K562 (cell line): Measurements from ENCODE around the gene ADARB2. TPM values are rescaled to one million over a fixed set of nuclear protein-coding genes. Genes with fewer than 3 reads are reported as not detected.

Source experiments
- ATAC-seq: fragments of 200-7000 bp; cut with Tn5 transposase; 3 replicates; pipeline ENCODE4 v1.9.1; 2020; ENCODE audit warnings: moderate library complexity
- BruUV-seq: library from RNA; stranded (reverse); fragments of 400-500 nt; replicated peaks from 2 replicates; lab custom pipeline; 2021; lab: Mats Ljungman, UMichigan
- CTCF ChIA-PET: fragments of 300-600 bp; formaldehyde crosslinking; extraction: SDS; loops from one replicate; lab custom pipeline; 2021; ENCODE audit warnings: low intra/inter-chr PET ratio; lab: Yijun Ruan, JAX
- POLR2A ChIA-PET: fragments of 300-600, 350-650 bp; sonication (Branson Sonifier 250); formaldehyde crosslinking; extraction: SDS; loops from one replicate; lab custom pipeline; 2021; ENCODE audit warnings: antibody characterized with exemption, inconsistent platforms; lab: Yijun Ruan, JAX
- DNase-seq, 4 experiments: peaks; one replicate each; pipeline versions ENCODE4 v3.0.0 to v3.0.0-alpha.2; 2011 to 2018; ENCODE audit warnings: low spot score in 3 of 4, mixed read lengths in 3 of 4; ENCODE audit errors: extremely low read depth in 1 of 4
- FAIRE-seq: peaks from 2 replicates; lab custom pipeline; 2011; peaks lifted over from hg19 to GRCh38; lab: Jason Lieb, UNC
- H2AFZ ChIP-seq: 2 replicates; pipeline ENCODE4 v1.6.0; 2011; ENCODE audit warnings: low read depth, low read length, control low read depth, inconsistent platforms
- H3K27ac ChIP-seq: fragments of 200-600 bp; 3 replicates; pipeline ENCODE4 v1.8.0; 2011; ENCODE audit warnings: low read depth, mild to moderate bottlenecking, control low read depth, inconsistent platforms, low read length, moderate library complexity, mixed read lengths; ENCODE audit errors: extremely low read depth
- H3K27me3 ChIP-seq, 2 experiments: fragments of 300-600 bp in 1 of 2; 2 replicates in 1 of 2; 3 replicates in 1 of 2; pipeline versions ENCODE4 v1.6.0 to v1.8.0; 2011; ENCODE audit warnings: inconsistent platforms in 2 of 2, low read length in 2 of 2, mild to moderate bottlenecking in 1 of 2, mixed read lengths in 1 of 2, moderate library complexity in 1 of 2; ENCODE audit not compliant: control insufficient read depth in 2 of 2, insufficient read depth in 2 of 2
- H3K36me3 ChIP-seq: fragments of 300-600 bp; 3 replicates; pipeline ENCODE4 v1.8.0; 2011; ENCODE audit warnings: mild to moderate bottlenecking, low read length, inconsistent platforms; ENCODE audit not compliant: control insufficient read depth, insufficient read depth
- H3K4me1 ChIP-seq, 2 experiments: fragments of 200-600 bp in 1 of 2; replicated peaks in 1 of 2; 2 replicates in 1 of 2; 3 replicates in 1 of 2; pipeline versions ENCODE4 v1.5.1 to v1.8.0; 2011; ENCODE audit warnings: inconsistent platforms in 2 of 2, low read length in 2 of 2, mild to moderate bottlenecking in 1 of 2, mixed read lengths in 1 of 2, moderate library complexity in 1 of 2; ENCODE audit not compliant: control insufficient read depth in 2 of 2, insufficient read depth in 2 of 2
- H3K4me2 ChIP-seq: 2 replicates; pipeline ENCODE4 v1.6.1; 2011; ENCODE audit warnings: low read length, control low read depth, inconsistent platforms, mixed read lengths; ENCODE audit not compliant: insufficient read depth
- H3K4me3 ChIP-seq: fragments of 200-600 bp; sonication (generic), shearing (Covaris generic); 2 replicates; pipeline ENCODE4 v1.5.1; 2016; ENCODE audit warnings: control low read depth, inconsistent platforms
- H3K79me2 ChIP-seq: fragments of 200-600 bp; 3 replicates; pipeline ENCODE4 v1.8.0; 2011; ENCODE audit warnings: low read length, inconsistent platforms; ENCODE audit not compliant: control insufficient read depth, insufficient read depth
- H3K9ac ChIP-seq, 2 experiments: 2 replicates each; pipeline versions ENCODE4 v1.6.0 to v1.6.1; 2011; ENCODE audit warnings: low read depth in 2 of 2, low read length in 2 of 2, control low read depth in 1 of 2, inconsistent platforms in 1 of 2, mild to moderate bottlenecking in 1 of 2, mixed read lengths in 1 of 2; ENCODE audit not compliant: insufficient read depth in 1 of 2
- H3K9me1 ChIP-seq: one replicate; pipeline ENCODE4 v1.6.0; 2011; ENCODE audit warnings: inconsistent platforms, mild to moderate bottlenecking, low read length, moderate library complexity; ENCODE audit not compliant: control insufficient read depth, insufficient read depth
- H3K9me3 ChIP-seq: replicated peaks from 2 replicates; pipeline ENCODE4 v1.5.1; 2011; ENCODE audit warnings: low read depth, low read length, inconsistent platforms; ENCODE audit not compliant: control insufficient read depth, insufficient read depth
- H4K20me1 ChIP-seq: replicated peaks from 2 replicates; pipeline ENCODE4 v1.6.1; 2011; ENCODE audit warnings: low read length, inconsistent platforms, mixed read lengths; ENCODE audit not compliant: control insufficient read depth, insufficient read depth
- ATF1 ChIP-seq, 2 experiments: fragments of 450-650 bp in 1 of 2; IDR thresholded peaks; 2 replicates each; pipeline ENCODE4 v1.6.1; 2016; ENCODE audit warnings: missing compliant biosample characterization in 1 of 2, missing genetic modification characterization in 1 of 2
- BCLAF1 ChIP-seq, 2 experiments: fragments of 450-650 bp in 1 of 2; IDR thresholded peaks; 2 replicates each; pipeline ENCODE4 v1.6.1; 2011 to 2017; ENCODE audit warnings: low read depth in 2 of 2, antibody characterized with exemption in 1 of 2, borderline replicate concordance in 1 of 2, low read length in 1 of 2, mild to moderate bottlenecking in 1 of 2, mixed read lengths in 1 of 2; ENCODE audit not compliant: control insufficient read depth in 1 of 2
- ID3 ChIP-seq, 2 experiments: fragments of 250-450 bp in 1 of 2; fragments of 450-650 bp in 1 of 2; sonication (Bioruptor Pico) in 1 of 2; IDR thresholded peaks; 2 replicates each; pipeline versions ENCODE4 v1.6.1 to v1.8.0; 2016 to 2021; ENCODE audit warnings: mild to moderate bottlenecking in 2 of 2, moderate library complexity in 2 of 2, missing compliant biosample characterization in 1 of 2, missing genetic modification characterization in 1 of 2
- NR1H2 ChIP-seq: sonication (generic); formaldehyde crosslinking; IDR thresholded peaks from 2 replicates; pipeline ENCODE4 v1.4.0; 2020; ENCODE audit warnings: mild to moderate bottlenecking, missing genetic modification reagents
- PTRF ChIP-seq: fragments of 450-650 bp; IDR thresholded peaks from 2 replicates; pipeline ENCODE4 v1.6.1; 2016; ENCODE audit warnings: mild to moderate bottlenecking, missing genetic modification characterization, missing compliant biosample characterization
- SMAD2 ChIP-seq: fragments of 150-350 bp; IDR thresholded peaks from 2 replicates; pipeline ENCODE4 v1.6.1; 2014; ENCODE audit warnings: low read depth, mild to moderate bottlenecking, low read length
- WGBS: fragments of 100-300 bp; shearing (Covaris generic); methylation state at CpG from one replicate; pipeline ENCODE4 v1.1.6; 2016; ENCODE audit warnings: low coverage, mixed read lengths; ENCODE audit not compliant: insufficient coverage; ENCODE audit errors: missing lambda C conversion rate; 5-methylcytosine and 5-hydroxymethylcytosine counted together
- in situ Hi-C: fragments of 300-500 bp; cut with MboI; formaldehyde crosslinking; loops from 4 replicates; pipeline ENCODE4 v1.15.0; 2018; ENCODE audit warnings: inconsistent platforms, mixed read lengths
- intact Hi-C: fragments of 100-400 bp; cut with micrococcal nuclease; formaldehyde crosslinking; loops from 2 replicates; pipeline ENCODE4 v1.14.2; 2022
- polyA plus RNA-seq, 8 experiments: library from polyadenylated mRNA; depleted of rRNA in 4 of 8; stranded (reverse) in 5 of 8; unstranded in 3 of 8; fragments of >200 nt; fragmentation: Nextera tagmentation in 2 of 8; fragmentation: Illumina TruSeq in 1 of 8; extraction: Ambion mirVana in 2 of 8; extraction: Trizol in 1 of 8; gene quantifications; 2 replicates each; pipeline versions ENCODE4 v1.2.1 to v1.2.3, GENCODE V29; 2011 to 2014; ENCODE audit warnings: inconsistent platforms in 1 of 8, missing spikeins in 1 of 8
- total RNA-seq, 7 experiments: library from RNA; depleted of rRNA in 6 of 7; stranded (reverse); fragments of >200 nt in 6 of 7; fragmentation: Illumina TruSeq in 2 of 7; extraction: Trizol in 2 of 7; gene quantifications; 2 replicates each; pipeline versions ENCODE4 v1.2.1 to v1.2.3, GENCODE V29; 2011 to 2021; ENCODE audit warnings: low replicate concordance in 1 of 7
- TF ChIP-seq, protein P1 (sequence below): fragments of 450-650 bp; IDR thresholded peaks from 2 replicates; pipeline ENCODE4 v1.6.1; 2017; ENCODE audit warnings: antibody characterized with exemption
- TF ChIP-seq, protein P2 (sequence below): fragments of 450-650 bp; formaldehyde crosslinking; IDR thresholded peaks from 2 replicates; pipeline ENCODE4 v1.4.0; 2022; ENCODE audit warnings: mild to moderate bottlenecking, moderate library complexity

Gene ADARB2
- total and polyA plus RNA-seq, 9 of the 15 experiments (the other 6 are each of a cell fraction or from before 2014, with no cell fraction given), result not detected

DNA sequence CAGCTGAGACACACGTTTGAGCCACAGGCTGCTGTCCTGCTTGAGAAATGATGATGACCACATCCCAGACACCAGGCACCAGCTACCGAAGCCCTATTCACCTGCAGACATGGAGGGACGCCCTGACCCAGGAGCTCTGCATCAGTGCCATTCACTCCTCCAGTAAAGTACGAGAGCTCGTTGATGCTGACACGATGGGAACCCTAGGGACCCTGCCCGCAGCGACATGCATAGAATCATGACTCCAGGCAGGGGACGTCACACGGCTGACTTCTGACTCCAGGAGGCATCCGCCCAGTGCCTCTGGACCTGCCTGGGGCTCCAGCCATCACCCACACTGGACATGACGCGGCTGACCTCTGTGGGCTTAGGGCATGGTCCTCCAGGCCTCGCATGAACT, 129.9 kb downstream of the ADARB2 start (continued):
- no peak for TF ChIP-seq ID3 (CRISPR knock-in tag; IDR thresholded peaks at IDR 0.05)
- TF ChIP-seq ID3 (tag; IDR thresholded peaks at IDR 0.05), result no peak
- TF ChIP-seq, protein P1, sequence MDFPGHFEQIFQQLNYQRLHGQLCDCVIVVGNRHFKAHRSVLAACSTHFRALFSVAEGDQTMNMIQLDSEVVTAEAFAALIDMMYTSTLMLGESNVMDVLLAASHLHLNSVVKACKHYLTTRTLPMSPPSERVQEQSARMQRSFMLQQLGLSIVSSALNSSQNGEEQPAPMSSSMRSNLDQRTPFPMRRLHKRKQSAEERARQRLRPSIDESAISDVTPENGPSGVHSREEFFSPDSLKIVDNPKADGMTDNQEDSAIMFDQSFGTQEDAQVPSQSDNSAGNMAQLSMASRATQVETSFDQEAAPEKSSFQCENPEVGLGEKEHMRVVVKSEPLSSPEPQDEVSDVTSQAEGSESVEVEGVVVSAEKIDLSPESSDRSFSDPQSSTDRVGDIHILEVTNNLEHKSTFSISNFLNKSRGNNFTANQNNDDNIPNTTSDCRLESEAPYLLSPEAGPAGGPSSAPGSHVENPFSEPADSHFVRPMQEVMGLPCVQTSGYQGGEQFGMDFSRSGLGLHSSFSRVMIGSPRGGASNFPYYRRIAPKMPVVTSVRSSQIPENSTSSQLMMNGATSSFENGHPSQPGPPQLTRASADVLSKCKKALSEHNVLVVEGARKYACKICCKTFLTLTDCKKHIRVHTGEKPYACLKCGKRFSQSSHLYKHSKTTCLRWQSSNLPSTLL, result no peak

DNA sequence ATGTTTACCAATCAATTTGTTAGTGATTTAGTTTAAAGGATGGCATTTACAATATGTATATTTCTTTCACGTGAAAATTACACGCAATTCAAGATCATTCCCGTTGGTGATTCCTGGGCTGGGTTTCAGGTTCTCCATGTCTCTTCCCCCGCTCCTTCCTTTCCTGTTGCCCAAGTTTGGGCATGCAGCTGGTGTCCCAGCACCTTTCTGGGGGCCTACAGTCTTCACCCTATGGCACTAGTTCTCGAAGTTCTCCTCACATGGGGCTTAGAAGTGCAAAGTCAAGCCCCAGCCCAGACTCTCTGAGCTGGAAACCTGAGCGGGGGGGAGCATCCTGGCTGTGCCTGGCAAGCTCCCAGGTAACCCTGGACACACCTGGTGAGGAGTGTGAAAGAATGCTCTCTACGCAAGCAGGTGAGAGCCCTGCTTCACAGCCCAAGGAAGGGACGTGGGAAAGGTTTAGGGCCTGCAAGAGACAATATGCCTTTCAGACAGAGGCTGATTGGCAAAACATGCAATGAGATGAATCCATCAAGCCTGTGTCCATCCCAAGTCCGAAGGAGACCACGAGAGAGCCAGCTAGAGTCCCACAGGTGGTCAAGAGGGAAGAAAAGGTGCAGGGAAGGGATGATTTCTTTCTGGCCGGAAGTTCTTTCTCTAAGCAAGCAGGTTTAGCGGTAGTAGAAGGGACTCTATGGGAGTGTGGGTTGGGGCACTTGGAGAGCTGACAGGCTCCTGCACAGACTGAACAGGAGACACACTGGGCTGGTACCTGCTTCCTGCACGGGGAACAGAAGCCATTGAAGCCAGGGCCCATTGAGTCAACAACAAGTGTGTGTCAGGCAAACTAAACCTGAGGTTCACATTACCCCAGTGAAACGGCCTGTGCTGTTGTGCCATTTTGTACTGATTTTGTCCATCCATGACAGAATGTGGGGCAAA, 131.1 kb downstream of the ADARB2 start:
- Histone ChIP-seq H3K9me3 (no peaks in the 10 kb centered on the region), H3K27me3 (peaks cover 9 to 63% of the 10 kb centered on the region in 2 experiments; a peak in 4 of 5 replicates), H3K4me3 (no peak overlapping the region), H3K27ac (no peak overlapping the region), H3K9ac (no peak overlapping the region), H3K36me3 (no peaks in the 10 kb centered on the region), H3K79me2 (no peaks in the 10 kb centered on the region), H3K9me1 (no peaks in the 10 kb centered on the region), H3K4me1 (no peaks in the 10 kb centered on the region), H4K20me1 (no peaks in the 10 kb centered on the region; the same call in 1 of the 2 replicates), H2AFZ (no peak overlapping the region), H3K4me2 (no peak overlapping the region)
- ATAC-seq (no peak), DNase-seq (no peak), FAIRE-seq (no peak)
- no TSS peak for BruUV-seq
- POLR2A ChIA-PET, result interaction anchor here (0.7 kb wide), 1 partner anchor 115 kb away, joined by 3 read pairs; no protein-coding TSS in a partner anchor
- WGBS, result under 1% methylated on average over 14 of the region's 14 CpGs
- CTCF ChIA-PET, result no interaction called here
- intact Hi-C loops (no loop called here), in situ Hi-C loops (no loop called here)
- no peak for TF ChIP-seq NR1H2 (CRISPR knock-in tag)
- TF ChIP-seq BCLAF1 (IDR thresholded peaks at IDR 0.05; ENCODE audit: borderline replicate concordance in 1 of 2, control insufficient read depth in 1 of 2, low read depth in 2 of 2, low read length in 1 of 2), result no peak
- TF ChIP-seq, protein P2, sequence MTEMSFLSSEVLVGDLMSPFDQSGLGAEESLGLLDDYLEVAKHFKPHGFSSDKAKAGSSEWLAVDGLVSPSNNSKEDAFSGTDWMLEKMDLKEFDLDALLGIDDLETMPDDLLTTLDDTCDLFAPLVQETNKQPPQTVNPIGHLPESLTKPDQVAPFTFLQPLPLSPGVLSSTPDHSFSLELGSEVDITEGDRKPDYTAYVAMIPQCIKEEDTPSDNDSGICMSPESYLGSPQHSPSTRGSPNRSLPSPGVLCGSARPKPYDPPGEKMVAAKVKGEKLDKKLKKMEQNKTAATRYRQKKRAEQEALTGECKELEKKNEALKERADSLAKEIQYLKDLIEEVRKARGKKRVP (CRISPR knock-in tag), result no peak
- TF ChIP-seq SMAD2, result no peak
- no peak for TF ChIP-seq ATF1 (CRISPR knock-in tag; IDR thresholded peaks at IDR 0.05)
- TF ChIP-seq ATF1 (tag; IDR thresholded peaks at IDR 0.05), result no peak
- no peak for TF ChIP-seq PTRF (tag)
